ENCODE results near the gene ATP11A. TPM values are rescaled to one million over a fixed set of nuclear protein-coding genes. Genes with fewer than 3 reads are reported as not detected.

The ATP11A gene
- total RNA-seq, 1 experiment from 2014 or later = 41.2 TPM

DNA sequence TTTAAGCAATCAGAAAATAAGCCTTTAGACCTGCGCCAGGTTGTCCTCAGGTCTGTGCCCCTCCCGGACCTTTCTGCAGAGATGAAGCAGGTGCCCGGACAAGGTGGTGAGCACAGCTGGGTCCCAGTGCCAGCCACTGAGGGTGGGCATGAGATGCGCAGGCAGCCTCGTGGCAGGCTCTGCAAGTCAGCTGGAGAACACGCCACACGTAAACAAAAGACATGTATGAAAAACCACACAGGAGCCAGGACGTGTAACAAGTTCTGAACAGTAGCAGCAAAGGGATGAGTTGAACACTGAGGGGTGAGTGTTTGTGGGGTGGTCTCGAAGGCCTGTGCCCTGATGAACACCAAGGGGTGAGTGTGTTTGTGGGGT lies 210.4 kb downstream of the ATP11A start:
- Mint-ChIP-seq H3K36me3 (ENCODE audit: insufficient read depth, unreplicated experiment) (no peaks in the 10 kb centered on the region), H3K27ac (ENCODE audit: low read depth, unreplicated experiment) (no peak overlapping the region), H3K4me3 (ENCODE audit: unreplicated experiment) (no peak overlapping the region), H3K4me1 (ENCODE audit: insufficient read depth, unreplicated experiment) (no peaks in the 10 kb centered on the region), H3K27me3 (ENCODE audit: insufficient read depth, unreplicated experiment) (peaks cover 8% of the 10 kb centered on the region), H3K9me3 (ENCODE audit: unreplicated experiment) (no peaks in the 10 kb centered on the region)
- DNase-seq (ENCODE audit: unreplicated experiment) = no peak
- BruUV-seq (replicated peaks) = no TSS peak
- CTCF ChIA-PET = no interaction called here
- TF ChIP-seq, protein P1, sequence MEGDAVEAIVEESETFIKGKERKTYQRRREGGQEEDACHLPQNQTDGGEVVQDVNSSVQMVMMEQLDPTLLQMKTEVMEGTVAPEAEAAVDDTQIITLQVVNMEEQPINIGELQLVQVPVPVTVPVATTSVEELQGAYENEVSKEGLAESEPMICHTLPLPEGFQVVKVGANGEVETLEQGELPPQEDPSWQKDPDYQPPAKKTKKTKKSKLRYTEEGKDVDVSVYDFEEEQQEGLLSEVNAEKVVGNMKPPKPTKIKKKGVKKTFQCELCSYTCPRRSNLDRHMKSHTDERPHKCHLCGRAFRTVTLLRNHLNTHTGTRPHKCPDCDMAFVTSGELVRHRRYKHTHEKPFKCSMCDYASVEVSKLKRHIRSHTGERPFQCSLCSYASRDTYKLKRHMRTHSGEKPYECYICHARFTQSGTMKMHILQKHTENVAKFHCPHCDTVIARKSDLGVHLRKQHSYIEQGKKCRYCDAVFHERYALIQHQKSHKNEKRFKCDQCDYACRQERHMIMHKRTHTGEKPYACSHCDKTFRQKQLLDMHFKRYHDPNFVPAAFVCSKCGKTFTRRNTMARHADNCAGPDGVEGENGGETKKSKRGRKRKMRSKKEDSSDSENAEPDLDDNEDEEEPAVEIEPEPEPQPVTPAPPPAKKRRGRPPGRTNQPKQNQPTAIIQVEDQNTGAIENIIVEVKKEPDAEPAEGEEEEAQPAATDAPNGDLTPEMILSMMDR (IDR thresholded peaks at IDR 0.05; ENCODE audit: unreplicated experiment) = no peak
- intact Hi-C loops (cut with micrococcal nuclease) = no loop called here
- POLR2A ChIA-PET = interaction anchor here (0.5 kb wide), 1 partner anchor 358 kb away, joined by 3 read pairs; no protein-coding TSS in a partner anchor

DNA sequence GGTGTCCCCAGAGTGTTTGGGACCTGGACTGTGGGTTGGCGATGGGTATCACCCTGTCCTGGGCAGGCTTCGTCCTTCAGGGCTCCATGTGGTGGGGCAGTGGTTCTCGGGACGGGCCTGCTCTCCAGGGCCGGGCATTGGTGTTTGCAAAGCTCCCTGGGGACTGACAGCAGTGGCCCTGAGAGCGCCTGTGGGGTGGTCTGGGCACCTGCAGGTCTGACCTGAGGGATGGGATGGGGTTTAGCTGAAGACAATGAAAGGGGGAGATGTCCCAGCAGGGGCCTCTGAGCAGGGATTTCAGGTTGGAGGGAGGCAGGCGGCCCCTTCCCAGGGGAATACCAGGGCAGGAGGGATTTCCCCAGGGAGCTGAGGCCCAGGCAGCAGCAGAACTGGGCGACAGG lies 210.9 kb downstream of the ATP11A start:
- ChIA-PET POLR2A (interaction anchor here (0.5 kb wide), 1 partner anchor 358 kb away, joined by 3 read pairs; no protein-coding TSS in a partner anchor), CTCF (no interaction called here)
- Mint-ChIP-seq H3K27me3 (ENCODE audit: insufficient read depth, unreplicated experiment) (peaks cover 8% of the 10 kb centered on the region), H3K27ac (ENCODE audit: low read depth, unreplicated experiment) (no peak overlapping the region), H3K4me1 (ENCODE audit: insufficient read depth, unreplicated experiment) (no peaks in the 10 kb centered on the region), H3K36me3 (ENCODE audit: insufficient read depth, unreplicated experiment) (no peaks in the 10 kb centered on the region), H3K9me3 (ENCODE audit: unreplicated experiment) (no peaks in the 10 kb centered on the region), H3K4me3 (ENCODE audit: unreplicated experiment) (no peak overlapping the region)
- TF ChIP-seq, protein P1 (IDR thresholded peaks at IDR 0.05; ENCODE audit: unreplicated experiment) = no peak
- BruUV-seq (replicated peaks) = no TSS peak
- no peak for DNase-seq (ENCODE audit: unreplicated experiment)
- intact Hi-C loops (cut with micrococcal nuclease) = no loop called here

DNA sequence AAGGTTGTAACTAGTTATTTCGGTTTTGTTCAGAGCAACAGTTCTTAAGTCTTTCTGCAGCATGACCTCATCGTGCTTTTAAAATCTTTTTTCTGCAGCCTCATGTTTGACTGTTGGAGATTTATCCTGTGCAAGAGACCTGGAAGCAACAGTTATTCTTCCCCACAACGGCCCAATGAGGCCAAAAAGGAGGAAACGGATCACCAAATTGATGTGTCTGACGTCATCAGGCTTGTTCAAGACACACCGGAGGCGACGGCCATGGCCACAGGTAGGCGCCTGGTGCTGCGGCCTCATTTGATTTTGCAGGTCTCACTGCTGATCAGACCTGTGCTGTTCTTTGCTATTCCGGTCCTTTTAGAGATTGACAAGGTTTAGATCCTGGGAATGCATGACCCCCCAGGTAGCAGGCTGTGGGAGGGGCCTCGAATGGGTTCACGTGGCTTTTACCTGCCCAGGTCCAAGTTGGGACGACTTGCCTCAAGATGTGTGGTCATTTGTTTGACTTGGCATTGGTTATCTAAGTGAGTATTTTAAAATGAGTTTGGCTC lies 212.3 kb downstream of the ATP11A start:
- TF ChIP-seq, protein P1 (IDR thresholded peaks at IDR 0.05; ENCODE audit: unreplicated experiment) = no peak
- intact Hi-C loops (cut with micrococcal nuclease) = no loop called here
- Mint-ChIP-seq H3K27me3 (ENCODE audit: insufficient read depth, unreplicated experiment) (peaks cover 18% of the 10 kb centered on the region), H3K4me3 (ENCODE audit: unreplicated experiment) (no peak overlapping the region), H3K27ac (ENCODE audit: low read depth, unreplicated experiment) (no peak overlapping the region), H3K9me3 (ENCODE audit: unreplicated experiment) (no peaks in the 10 kb centered on the region), H3K36me3 (ENCODE audit: insufficient read depth, unreplicated experiment) (no peaks in the 10 kb centered on the region), H3K4me1 (ENCODE audit: insufficient read depth, unreplicated experiment) (no peaks in the 10 kb centered on the region)
- no peak for DNase-seq (ENCODE audit: unreplicated experiment)
- ChIA-PET CTCF (interaction anchor here (0.6 kb wide), 1 partner anchor 42 kb away, joined by 5 read pairs; no protein-coding TSS in a partner anchor), POLR2A (no interaction called here)
- BruUV-seq (replicated peaks) = no TSS peak

DNA sequence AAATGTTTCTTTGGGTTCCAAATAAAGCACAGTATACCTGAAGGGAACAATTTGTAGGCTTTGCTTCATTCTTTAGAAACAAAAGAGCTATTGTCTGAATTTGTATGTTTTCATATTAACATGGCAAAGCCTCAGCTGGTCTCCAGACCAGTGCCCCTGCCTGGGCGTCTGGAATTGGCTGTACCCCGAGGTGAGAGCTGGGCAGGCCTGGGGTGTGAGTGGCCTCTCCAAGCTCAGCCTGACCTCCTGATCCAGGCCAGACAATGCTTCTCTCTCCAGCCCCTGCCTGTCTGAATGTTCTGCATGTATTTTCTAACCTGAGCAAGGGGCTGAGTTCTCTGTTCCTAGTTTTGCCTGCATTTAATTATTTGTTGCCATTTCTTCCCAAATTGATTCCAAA lies 212.8 kb downstream of the ATP11A start:
- intact Hi-C loops (cut with micrococcal nuclease) = no loop called here
- Mint-ChIP-seq H3K9me3 (ENCODE audit: unreplicated experiment) (no peaks in the 10 kb centered on the region), H3K27me3 (ENCODE audit: insufficient read depth, unreplicated experiment) (peaks cover 23% of the 10 kb centered on the region), H3K36me3 (ENCODE audit: insufficient read depth, unreplicated experiment) (no peaks in the 10 kb centered on the region), H3K4me1 (ENCODE audit: insufficient read depth, unreplicated experiment) (no peaks in the 10 kb centered on the region), H3K4me3 (ENCODE audit: unreplicated experiment) (no peak overlapping the region), H3K27ac (ENCODE audit: low read depth, unreplicated experiment) (no peak overlapping the region)
- ChIA-PET POLR2A (interaction anchor here (0.9 kb wide), 1 partner anchor 21 kb away, joined by 3 read pairs; no protein-coding TSS in a partner anchor), CTCF (no interaction called here)
- DNase-seq (ENCODE audit: unreplicated experiment) = no peak
- BruUV-seq (replicated peaks) = no TSS peak
- TF ChIP-seq, protein P1 (IDR thresholded peaks at IDR 0.05; ENCODE audit: unreplicated experiment) = no peak

Data from MCF 10A (cell line).